ENCODE data around the gene CCND1.
"Not testable (repeated sequence)": the region's sequence is repeated elsewhere in the genome, so short reads cannot be mapped to it uniquely, and the experiment has no call there.

Gene CCND1

GRCh38 chr11:69618237-69618636 lies 22.7 kb upstream of the CCND1 start:
- DNase-seq = no peak

- DNase-seq = no peak
Measured at GRCh38 chr11:69620683-69621290, 20.2 kb upstream of the CCND1 start.

DNA sequence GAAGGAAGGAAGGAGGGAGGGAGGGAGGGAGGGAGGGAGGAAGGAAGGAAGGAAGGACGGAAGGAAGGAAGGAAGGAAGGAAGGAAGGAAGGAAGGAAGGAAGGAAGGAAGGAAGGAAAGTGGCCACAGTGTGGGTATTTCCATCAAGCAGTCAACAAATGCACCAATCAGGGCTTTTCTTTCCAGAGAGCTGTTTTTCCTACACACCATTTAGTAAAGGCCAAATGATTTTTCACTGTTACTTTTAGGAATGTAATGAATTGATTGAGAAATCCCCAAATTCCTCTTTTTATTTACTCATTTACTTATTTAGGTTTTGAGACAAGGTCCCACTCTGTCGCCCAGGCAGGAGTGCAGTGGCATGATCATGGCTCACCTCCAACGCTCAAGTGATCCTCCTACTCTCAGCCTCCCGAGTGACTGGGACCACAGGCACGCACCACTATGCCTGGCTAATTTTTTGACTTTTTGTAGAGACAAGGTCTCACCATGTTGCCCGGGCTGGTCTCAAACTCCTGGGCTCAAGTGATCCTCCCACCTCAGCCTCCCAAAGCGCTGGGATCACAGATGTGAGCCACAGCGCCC lies 18.8 kb upstream of the CCND1 start:
- DNase-seq = not testable (repeated sequence)

DNA sequence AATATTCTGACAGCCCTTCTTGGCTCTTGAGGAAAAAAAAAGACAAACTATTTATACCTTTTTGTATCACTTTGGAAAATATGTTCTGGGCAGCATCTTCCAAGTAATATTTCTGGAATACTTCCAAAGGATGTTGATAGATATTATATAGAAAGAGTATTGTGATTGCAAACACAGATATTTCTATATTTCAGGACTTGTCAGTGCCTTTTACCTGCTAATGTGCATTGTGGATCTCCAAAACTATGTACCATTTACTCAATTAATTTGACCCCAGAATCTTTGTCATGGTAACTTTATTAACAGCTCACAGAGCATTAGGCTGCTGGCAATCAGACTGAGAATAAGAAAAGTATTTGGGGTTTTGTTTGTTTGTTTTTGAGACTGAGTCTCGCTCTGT lies 16.7 kb upstream of the CCND1 start:
- DNase-seq = no peak

DNA sequence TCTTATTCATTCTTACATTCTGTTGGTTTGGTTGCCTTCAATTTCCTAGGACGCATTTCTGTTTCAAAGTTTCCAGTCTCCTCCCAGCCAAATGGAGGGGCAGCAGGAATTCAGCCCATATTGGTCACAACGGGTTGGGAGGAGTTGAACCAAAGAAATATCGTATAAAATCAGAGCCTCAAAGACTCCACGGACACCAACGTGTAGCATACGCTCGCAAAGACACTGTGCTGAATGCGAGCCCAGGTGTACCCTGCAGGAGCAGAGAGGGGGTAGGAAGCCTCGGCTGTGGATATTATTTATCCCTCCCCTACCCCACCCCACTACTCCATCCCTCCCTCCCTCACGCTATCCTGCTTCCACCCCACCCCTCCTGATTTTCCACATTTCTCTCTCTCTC lies 15.5 kb upstream of the CCND1 start:
- no peak for DNase-seq

DNA sequence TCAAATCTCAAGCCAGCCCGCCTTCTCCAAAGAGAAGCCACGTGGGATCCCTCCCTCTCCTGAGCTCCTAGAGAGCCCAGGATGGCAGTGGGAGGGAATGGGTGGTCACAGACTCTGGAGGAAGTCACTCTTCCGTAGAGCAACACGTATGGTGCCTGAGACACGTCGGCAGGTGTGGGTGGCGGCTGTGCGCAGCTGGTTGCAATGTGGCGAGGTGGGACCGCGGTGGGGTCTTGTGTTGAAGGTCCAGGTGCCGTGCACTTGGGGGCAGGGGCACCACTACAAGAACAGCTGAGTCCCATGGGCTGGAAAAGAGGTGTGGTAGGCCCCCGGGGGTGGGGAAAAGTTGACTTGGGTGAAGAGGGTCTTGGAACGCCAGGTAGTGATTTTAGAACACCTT lies 13.4 kb upstream of the CCND1 start:
- DNase-seq = no peak

DNA sequence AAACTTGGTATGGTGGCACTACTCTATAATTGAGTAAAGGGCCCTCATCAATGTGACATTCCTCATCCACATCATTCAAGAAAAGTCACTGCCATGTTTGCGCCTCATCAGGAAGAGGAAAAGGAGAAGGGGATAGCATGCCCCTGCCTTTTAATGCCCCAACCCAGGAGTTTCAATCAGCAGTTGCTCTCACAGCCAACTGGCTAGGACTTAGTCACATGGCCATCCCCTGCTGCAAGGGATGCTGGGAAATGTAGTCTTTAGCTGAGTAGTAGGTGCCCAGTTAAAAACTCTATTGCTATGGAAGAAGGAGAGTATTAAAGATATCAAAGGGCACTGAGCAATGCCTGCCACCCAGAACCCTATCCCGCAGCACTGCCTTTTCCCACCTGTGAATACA lies 10.9 kb upstream of the CCND1 start:
- DNase-seq = no peak

GRCh38 chr11:69630424-69630823 lies 10.5 kb upstream of the CCND1 start:
- no peak for DNase-seq

DNA sequence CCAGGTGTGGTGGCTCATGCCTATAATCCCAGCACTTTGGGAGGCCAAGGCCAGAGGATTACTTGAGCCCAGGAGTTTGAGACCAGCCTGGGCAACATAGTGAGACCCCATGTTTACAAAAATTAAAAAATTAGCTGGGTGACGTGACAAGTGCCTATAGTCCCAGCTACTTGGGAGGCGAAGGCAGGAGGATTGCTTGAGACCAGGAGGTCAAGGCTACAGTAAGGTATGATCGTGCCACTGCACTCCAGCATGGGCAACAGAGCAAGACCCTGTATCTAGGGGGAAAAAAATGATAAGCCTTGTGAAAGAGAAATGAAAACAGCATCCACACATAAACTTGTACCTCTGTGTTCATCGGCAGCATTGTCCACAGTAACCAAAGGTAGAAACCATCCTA lies 8.1 kb upstream of the CCND1 start:
- no peak for DNase-seq

DNA sequence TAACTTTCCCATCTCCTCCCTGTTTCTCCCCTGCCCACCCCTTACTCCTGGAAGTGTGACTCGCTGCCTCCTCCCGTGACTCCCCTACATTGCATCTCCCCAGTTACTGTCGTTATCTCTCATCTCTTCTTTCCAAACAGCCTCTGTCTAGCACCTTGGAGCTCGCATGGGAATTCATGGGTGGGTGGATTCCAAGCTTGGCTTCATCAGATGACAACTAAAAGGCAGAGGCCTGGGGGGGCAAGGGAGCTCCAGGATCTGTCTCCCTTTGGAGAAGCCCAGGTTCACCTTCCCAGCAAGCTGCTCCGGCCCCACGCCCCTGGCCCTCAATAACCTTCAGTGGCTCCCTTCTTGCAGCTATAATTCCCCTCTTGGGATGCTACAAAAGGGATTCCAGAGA lies 6.9 kb upstream of the CCND1 start:
- DNase-seq = no peak

GRCh38 chr11:69634590-69634989 lies 6.4 kb upstream of the CCND1 start:
- no peak for DNase-seq

DNA sequence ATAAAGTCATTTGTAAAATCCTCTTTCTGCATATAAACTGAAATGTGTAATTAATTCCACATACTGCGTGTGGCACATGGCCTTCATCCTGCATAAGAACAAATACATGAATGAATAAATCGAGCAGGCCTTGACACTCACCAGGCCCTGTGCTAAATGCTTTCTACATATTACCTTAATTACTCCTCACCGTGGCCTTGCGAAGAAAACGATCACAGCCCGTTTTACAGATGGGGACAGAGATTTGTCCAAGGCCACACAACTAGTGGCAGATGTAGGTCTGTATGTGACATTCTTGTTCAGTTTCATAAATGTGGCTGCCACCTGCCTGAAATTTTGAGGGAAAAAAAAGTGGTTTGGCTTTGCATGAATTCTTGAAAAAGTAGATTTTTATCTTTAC lies 5.8 kb upstream of the CCND1 start:
- DNase-seq = peak; percentile 28

GRCh38 chr11:69635804-69636511 lies 5.0 kb upstream of the CCND1 start:
- DNase-seq = no peak

DNA sequence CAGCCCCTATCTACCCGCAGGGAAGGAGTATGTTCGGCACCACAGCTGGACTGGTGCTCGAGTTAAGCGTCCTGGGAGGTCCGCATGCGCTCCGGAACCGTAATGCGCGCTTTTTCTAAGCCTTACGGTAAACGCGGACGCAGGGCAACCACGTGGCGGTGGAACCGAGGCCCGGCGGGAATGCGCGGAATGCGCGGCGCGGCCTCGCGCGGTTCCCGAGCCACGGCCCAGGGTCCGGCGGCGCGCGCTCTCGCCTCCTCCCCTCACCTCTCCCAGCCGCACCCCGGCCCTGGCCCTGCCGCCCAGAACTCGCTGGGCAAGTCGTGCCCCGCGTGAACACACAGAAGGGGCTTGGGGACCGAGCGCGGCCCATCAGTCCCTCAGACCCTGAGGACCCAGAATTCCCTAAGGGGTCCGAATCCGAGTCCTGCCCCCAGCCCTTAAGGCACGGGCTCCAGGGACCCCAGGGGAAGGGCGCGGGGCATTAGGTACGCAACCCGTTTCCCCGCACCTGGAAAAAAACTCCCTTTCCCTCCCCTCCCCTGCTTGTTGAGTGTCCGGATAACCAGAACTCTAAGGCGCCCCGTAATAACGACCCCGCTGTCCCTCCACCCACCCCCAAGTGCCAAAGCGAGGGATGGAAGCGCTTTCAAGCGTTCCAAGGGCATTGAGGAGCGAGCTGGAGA lies 4.3 kb upstream of the CCND1 start:
- DNase-seq = peak; percentile 94

DNA sequence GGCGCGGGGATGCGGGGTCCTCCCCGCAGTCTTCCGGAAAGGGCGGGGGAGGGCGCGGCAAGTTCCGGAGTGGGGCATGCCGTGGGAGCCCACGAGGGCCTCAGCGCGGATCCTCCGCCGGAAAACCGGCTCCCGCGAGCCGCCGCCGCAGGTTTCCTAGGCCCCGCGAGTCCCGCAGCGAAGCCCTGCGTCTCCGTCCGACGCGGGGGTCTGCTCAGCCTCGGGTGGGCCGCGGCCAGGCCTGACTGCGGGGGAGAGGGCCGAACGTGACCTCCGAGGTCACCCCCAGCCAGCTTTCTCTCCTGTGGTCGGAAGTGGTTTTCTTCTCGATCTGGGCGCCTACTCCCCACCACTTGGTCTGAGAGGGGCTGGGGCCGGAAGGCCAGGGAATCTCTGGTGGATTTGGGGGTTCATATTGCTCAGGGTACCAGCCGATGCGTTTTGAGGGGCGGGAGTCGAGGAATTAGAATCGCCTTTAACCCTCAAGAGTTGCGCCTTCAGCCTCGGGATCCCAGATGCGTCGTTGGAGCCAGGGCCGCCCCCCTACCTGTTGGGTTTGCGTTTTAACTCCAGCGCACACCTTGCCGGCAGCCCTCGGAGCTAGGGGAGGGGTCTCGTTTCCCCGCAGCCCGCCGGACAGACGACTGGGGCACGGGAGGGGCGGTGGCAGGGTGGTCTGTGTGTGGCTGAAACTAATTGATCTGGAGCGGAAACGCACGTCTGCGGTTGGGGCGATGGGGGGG lies 3.6 kb upstream of the CCND1 start:
- DNase-seq = peak; percentile 63

DNA sequence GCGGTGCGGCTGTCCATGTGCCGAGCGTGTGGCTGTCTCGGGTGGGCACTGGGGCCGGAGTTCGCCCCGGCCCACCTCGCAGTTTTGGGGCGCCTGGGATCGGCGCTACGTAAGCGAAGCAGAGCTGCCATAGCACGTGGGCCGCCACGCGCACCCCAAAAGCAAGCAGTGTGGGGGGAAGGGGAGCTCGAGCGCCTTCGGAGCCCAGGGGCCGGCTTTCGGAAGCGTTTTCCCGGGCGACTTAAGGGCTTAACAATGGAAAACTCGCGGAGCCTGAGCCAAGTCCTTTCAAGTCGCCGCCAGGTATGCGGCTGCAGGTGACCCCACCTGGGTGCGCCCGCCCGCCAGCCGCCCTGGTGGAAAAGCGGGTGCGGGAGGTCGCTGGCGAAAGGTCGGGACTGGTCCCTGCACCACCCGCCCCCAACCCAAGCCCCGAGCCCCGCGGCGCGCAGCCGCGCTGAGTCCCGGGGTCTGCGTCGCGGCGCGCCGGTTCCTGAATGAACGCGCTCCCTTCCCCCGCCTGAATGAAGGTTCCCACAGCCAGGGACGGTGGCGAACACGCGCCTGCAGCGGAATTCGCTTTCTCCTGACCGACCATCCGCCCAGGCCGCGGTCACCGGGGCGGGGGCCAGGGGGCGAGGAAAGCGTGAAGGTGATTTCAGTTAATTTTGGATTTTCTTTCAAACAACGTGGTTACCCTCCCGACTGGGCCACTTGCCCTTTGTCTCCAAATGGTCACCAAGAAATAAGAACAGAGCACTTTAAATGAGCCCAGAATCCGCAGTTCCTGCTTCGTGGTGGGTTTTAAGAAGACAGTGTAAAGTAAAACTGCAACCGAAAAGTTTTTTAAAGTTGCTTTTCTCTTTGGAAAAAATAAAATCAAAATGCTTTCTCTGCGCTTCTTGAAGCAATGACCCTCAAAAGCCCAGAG lies 2.8 kb upstream of the CCND1 start:
- DNase-seq = peak; percentile 93

DNA sequence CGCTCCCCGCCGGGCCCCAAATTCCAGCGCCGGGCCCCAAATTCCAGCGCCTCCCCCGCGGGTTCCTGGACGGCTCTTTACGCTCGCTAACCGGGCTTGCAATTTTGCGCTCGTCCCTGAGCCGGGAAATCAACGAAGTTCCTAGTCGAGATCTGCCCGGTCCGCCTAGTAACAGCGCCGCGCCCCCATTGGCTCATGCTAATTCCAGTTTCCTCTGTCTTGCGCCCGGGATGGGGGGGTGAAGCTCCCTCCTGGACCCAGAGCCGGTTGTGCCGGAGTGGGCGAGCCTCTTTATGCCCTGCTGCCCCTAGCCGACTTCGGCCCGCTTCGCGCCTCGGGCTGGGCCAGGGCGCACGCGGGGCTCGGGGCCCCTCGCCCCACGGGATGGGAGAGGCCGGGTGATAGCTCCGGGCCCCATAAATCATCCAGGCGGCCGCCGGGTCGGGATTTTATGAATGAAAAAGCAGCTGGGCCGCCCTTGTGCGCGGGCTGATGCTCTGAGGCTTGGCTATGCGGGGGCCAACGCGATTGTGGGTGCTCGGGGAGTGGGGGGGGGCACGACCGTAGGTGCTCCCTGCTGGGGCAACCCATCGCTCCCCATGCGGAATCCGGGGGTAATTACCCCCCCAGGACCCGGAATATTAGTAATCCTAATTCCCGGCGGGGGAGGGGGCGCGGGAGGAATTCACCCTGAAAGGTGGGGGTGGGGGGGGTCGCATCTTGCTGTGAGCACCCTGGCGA lies 1.8 kb upstream of the CCND1 start:
- DNase-seq = peak; percentile 98

DNA sequence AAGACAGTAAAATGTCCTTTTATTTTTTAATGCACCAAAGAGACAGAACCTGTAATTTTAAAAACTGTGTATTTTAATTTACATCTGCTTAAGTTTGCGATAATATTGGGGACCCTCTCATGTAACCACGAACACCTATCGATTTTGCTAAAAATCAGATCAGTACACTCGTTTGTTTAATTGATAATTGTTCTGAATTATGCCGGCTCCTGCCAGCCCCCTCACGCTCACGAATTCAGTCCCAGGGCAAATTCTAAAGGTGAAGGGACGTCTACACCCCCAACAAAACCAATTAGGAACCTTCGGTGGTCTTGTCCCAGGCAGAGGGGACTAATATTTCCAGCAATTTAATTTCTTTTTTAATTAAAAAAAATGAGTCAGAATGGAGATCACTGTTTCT lies 1.1 kb upstream of the CCND1 start:
- peak; percentile 52 for DNase-seq

DNA sequence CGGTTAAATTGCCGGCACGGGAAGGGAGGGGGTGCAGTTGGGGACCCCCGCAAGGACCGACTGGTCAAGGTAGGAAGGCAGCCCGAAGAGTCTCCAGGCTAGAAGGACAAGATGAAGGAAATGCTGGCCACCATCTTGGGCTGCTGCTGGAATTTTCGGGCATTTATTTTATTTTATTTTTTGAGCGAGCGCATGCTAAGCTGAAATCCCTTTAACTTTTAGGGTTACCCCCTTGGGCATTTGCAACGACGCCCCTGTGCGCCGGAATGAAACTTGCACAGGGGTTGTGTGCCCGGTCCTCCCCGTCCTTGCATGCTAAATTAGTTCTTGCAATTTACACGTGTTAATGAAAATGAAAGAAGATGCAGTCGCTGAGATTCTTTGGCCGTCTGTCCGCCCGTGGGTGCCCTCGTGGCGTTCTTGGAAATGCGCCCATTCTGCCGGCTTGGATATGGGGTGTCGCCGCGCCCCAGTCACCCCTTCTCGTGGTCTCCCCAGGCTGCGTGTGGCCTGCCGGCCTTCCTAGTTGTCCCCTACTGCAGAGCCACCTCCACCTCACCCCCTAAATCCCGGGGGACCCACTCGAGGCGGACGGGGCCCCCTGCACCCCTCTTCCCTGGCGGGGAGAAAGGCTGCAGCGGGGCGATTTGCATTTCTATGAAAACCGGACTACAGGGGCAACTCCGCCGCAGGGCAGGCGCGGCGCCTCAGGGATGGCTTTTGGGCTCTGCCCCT lies 529 bp upstream of the CCND1 start:
- DNase-seq = peak; percentile 70

DNA sequence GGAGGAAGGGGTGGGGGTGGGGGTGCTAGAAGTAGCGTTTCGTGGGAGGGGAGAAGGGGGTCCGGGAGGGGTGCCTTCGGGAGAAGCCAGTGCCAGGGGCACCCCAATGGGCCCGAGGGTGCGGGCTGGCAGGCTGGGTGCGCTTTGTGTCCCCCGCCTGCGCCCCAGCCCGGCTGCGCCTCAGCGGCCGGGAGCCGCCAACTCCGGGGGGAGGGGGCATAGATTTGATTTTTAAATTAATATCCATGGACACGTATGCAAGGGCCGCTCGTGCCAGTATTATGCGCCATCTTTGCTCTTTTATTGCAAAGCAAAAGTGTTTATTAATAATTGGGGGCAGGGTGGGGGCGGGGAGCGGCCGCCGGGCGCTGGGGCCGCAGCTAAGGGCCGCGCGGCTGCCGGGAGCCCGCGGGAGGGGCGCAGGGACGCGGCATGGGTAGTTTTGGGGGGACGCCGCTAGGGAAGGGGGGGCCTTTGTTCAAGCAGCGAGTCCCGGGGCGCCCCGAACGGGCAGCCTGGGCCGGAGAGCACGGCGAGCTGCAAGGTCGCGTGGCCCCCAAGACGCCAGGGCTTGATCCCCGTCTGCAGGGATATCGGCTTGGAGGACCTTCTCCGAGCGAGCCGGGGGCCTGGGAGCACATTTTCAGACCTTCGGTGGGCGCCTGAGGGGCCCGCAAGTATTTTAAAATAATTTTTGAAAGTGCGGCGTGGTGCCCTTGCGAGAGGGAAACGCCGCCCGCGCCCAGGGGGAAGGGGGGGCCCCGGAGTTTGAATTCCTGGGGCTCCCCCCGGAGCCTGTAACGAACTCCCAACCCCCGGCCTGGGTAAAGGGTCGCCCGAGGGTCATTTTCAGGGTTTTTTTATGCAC lies 959 bp downstream of the CCND1 start:
- peak; percentile 54 for DNase-seq
